ENCODE measurements around the gene LST1. TPM values are rescaled to one million over a fixed set of nuclear protein-coding genes. Genes with fewer than 3 reads are reported as not detected.

The LST1 gene
- total and polyA plus RNA-seq, 2 donors (not counting 1 experiment from before 2014, with no cell fraction given), result not detected

- Histone ChIP-seq H3K27ac (ENCODE audit: insufficient read depth, low read length) (no peak overlapping the region), H3K4me2 (ENCODE audit: extremely low read depth, insufficient read depth, low read length) (no peak overlapping the region)
- TF ChIP-seq EZH2 (IDR thresholded peaks at IDR 0.05; ENCODE audit: low read length, missing control alignments) (no peak), CTCF (conservative IDR thresholded peaks at IDR 0.05 in 1 of 2, IDR thresholded peaks at IDR 0.05 in 1 of 2; ENCODE audit: low read depth in 1 of 2, low read length in 2 of 2) (no peak)
Observed at GRCh38 chr6:31569861-31570536, 16.1 kb upstream of the LST1 start.

GRCh38 chr6:31572041-31572911 is 13.8 kb upstream of the LST1 start, which contains the start of gene LTA:
TSS of gene LTA (plus strand) at chr6:31572289. CDS start at chr6:31572743, 454 bp downstream.
- no peaks in the 10 kb centered on the region for H3K9me3 ChIP-seq (ENCODE audit: control insufficient read depth, insufficient read depth, low read depth, low read length)
- no peaks in the 10 kb centered on the region for H4K20me1 ChIP-seq (ENCODE audit: control insufficient read depth, extremely low read depth, insufficient read depth, low read length)
- no peak within 1 kb of the TSS for H3K9ac ChIP-seq (ENCODE audit: insufficient read depth, low read length)
- H2AFZ ChIP-seq (ENCODE audit: low read length), result no peak within 1 kb of the TSS
- no peak within 1 kb of the TSS for H3K4me3 ChIP-seq (replicated peaks in 1 of 4; ENCODE audit: control extremely low read depth in 1 of 4, insufficient read depth in 1 of 4, low read depth in 3 of 4, low read length in 4 of 4)
- no peak for TF ChIP-seq CTCF (conservative IDR thresholded peaks at IDR 0.05 in 1 of 2, IDR thresholded peaks at IDR 0.05 in 1 of 2; ENCODE audit: low read depth in 1 of 2, low read length in 2 of 2)
- TF ChIP-seq EZH2 (IDR thresholded peaks at IDR 0.05; ENCODE audit: low read length, missing control alignments), result no peak
- DNase-seq (ENCODE audit: low read depth in 2 of 2), result no peak
- H3K36me3 ChIP-seq (ENCODE audit: control insufficient read depth, insufficient read depth, low read length), result no peaks in the 10 kb centered on the region
- H3K4me2 ChIP-seq (ENCODE audit: extremely low read depth, insufficient read depth, low read length), result no peak within 1 kb of the TSS
- no peaks in the 10 kb centered on the region for H3K79me2 ChIP-seq (ENCODE audit: control insufficient read depth, insufficient read depth, low read length)
- peaks cover 33% of the 10 kb centered on the region for H3K27me3 ChIP-seq (ENCODE audit: control insufficient read depth, insufficient read depth, low read length)
- H3K4me1 ChIP-seq (ENCODE audit: control insufficient read depth, extremely low read depth, insufficient read depth, low read length), result no peaks in the 10 kb centered on the region
- no peak within 1 kb of the TSS for H3K27ac ChIP-seq (ENCODE audit: insufficient read depth, low read length)

More at GRCh38 chr6:31569861-31570536, 16.1 kb upstream of the LST1 start:
- Histone ChIP-seq H3K9ac (ENCODE audit: insufficient read depth, low read length) (no peak overlapping the region), H3K27me3 (ENCODE audit: control insufficient read depth, insufficient read depth, low read length) (peaks cover 19% of the 10 kb centered on the region), H3K4me1 (ENCODE audit: control insufficient read depth, extremely low read depth, insufficient read depth, low read length) (no peaks in the 10 kb centered on the region), H3K9me3 (ENCODE audit: control insufficient read depth, insufficient read depth, low read depth, low read length) (no peaks in the 10 kb centered on the region), H3K36me3 (ENCODE audit: control insufficient read depth, insufficient read depth, low read length) (no peaks in the 10 kb centered on the region), H3K4me3 (replicated peaks in 1 of 4; ENCODE audit: control extremely low read depth in 1 of 4, insufficient read depth in 1 of 4, low read depth in 3 of 4, low read length in 4 of 4) (no peak overlapping the region), H3K79me2 (ENCODE audit: control insufficient read depth, insufficient read depth, low read length) (no peaks in the 10 kb centered on the region), H4K20me1 (ENCODE audit: control insufficient read depth, extremely low read depth, insufficient read depth, low read length) (no peaks in the 10 kb centered on the region), H2AFZ (ENCODE audit: low read length) (no peak overlapping the region)
- no peak for DNase-seq (ENCODE audit: low read depth in 2 of 2)
